GM21576 (cell line): ENCODE measurements around the gene ZNF394.
A peak's percentile ranks its signal among the peaks of the same experiment; 100 is the strongest.

Experiments
- ATAC-seq: cut with Tn5 transposase; IDR thresholded peaks from one replicate; pipeline ENCODE4 v1.9.1; 2021; ENCODE audit warnings: mild to moderate bottlenecking, moderate library complexity; ENCODE audit not compliant: unreplicated experiment

ZNF394 gene

DNA sequence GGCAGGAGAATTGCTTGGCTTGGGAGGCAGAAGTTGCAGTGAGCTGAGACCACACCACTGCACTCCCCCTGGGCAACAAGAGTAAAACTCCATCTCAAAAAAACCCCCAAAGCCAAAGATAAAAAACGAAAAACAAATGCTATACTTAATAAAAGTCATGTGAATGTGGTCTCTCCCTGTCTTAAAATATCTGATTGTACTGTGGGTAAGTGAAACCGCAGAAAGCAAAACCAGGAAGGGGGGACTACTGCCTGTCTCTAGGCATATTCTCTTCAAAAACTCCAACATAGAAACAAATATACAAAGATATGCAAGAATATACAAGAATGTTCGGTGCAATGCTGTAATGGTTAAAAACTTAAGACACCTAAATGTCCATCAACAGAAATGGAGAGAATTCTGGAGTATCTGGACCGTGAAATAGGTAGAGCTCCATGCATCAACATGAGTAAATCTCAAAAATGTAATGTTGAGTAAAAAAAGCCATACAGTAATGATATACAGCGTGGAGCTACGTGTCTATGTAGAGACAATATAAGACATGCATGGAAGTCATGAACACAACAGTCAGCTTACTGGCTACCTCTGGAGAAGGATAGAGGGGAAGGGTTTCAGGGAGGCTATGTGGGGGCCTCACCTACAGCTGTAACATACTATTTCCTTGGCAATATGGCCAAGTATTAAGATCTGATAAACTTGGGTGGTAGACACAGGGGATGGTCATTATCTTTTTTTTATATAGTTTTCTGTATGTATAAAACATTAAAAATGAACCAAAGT is 2.1 kb downstream of the ZNF394 start:
- no peak for ATAC-seq

DNA sequence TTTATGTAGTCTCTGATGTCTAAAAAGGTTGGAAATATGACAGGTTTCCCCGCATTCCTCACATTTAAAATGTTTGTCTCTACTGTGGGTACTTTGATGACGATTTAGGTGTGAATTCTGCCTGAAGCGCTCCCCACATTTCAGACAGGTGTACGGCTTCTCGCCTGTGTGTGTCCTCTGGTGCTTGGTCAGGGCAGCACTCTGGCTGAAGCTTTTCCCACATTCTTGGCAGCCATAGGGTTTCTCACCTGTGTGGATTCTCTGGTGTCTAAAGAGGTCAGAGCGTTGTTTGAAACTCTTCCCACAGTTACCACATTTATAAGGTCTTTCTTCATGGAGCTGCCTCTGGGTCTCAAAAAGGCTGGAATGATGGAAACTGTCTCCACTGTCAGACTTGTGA is 6.3 kb downstream of the ZNF394 start:
- ATAC-seq, result no peak

- ATAC-seq, result no peak
Observed at GRCh38 chr7:99490878-99491277, 9.2 kb downstream of the ZNF394 start.

GRCh38 chr7:99489235-99489634 is 10.8 kb downstream of the ZNF394 start:
- ATAC-seq, result no peak

DNA sequence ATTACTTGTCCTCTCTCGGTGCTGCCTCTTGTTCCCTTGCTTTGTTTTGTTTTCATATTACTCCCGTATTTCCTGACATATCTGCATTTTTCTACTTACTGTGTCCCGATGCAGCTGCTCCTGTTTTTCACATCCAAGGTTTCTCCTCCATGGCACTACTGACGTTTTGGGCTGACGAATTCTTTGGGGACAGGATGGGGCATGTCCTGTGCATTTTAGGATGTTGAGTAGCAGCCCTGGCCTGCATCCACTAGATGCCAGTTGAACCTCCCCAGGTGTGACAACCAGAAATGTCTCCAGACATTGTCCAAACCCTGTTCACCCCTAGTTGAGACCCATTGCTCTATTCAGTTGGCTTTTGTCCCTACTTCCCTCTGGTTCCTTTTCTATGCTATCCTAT is 15.0 kb downstream of the ZNF394 start:
- ATAC-seq, result no peak

DNA sequence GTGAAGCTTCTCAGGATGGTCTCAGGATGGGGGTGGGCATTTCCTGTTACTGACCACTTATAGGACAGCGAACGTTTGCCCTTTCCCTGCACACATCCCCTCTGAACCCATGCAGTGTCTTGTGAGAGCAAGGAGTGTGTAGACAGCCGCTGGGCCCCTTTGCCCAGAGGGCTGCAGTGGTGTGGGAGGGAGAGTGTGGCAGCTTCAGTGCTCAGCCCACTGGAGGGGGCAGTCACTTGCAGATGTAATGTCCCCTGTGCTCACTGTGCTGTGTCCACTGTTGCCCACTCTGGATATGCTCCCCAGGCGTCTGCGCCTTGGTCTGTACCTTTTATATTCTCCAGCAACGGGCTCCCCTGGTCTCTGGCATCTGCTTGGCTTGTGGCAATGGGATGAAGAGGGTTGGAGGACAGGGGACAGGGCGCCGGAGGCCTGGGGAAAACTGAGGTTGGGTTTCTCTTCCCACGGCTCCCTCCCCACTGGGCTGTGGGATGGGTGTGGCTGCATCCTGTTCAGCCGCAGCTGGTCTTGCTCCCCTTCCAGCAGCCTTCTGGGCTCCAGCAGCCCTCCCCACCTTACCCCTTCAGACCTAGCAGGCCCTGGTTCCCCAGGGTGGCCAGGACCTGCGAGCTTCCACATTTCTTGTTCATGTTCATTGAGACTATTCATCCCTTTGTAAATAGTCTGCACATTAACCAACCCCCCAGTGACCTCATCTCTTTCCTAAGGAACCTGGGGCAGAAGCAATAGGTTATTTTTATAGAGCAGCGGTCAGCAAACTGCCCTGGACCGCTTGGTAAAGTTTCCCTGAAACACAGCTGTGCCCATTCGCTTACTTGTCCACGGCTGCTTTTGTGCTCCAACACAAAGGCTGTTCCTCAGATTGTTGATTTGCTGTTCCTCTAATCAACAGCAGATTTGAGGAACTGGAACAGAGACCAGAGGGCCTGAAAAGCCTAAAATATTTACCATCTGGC is 21.3 kb downstream of the ZNF394 start:
- no peak for ATAC-seq

DNA sequence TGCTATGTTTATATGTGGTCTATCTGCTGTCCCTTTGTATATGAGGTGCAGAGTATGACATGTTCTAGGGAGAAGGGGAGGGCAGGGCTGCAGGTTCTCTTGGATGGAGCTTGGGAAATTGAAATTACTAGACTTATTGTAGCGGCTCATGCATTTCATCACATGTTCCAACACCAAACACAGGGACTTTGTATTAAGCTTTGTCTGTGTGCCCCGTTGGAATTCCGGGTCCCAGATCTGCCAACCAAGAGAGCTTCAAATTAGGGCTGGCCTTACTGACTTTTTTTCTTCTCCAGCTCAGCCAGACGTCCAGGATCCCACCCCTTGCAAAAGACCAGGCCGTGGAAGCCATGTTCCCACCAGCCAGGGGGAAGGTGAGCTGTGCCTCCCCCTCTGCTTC is 24.0 kb downstream of the ZNF394 start:
- ATAC-seq, result no peak

DNA sequence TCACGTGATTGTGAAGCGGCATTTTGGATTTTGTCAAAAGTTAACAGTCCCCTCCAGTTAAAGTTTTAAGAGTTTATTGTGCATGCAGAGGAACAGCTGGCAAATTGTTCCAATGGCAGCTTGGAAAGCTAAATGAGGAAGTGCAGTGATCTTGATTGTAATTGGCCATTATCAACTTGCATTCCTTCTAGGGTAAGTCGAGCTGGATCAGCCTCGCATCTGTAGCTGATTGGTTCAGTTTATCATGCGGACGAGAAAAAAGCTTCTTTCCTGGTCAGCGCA is 26.8 kb downstream of the ZNF394 start:
- ATAC-seq, result no peak

- ATAC-seq, result peak; percentile 95
Observed at GRCh38 chr7:99472561-99473314, 27.3 kb downstream of the ZNF394 start, which contains the start of gene ZNF789. ZNF789 (plus strand) TSS chr7:99472890; CDS start chr7:99476457, 3,567 bp downstream.

- no peak for ATAC-seq
Observed at GRCh38 chr7:99469381-99470065, 30.6 kb downstream of the ZNF394 start.

GRCh38 chr7:99468336-99468918 is 31.7 kb downstream of the ZNF394 start:
- no peak for ATAC-seq

DNA sequence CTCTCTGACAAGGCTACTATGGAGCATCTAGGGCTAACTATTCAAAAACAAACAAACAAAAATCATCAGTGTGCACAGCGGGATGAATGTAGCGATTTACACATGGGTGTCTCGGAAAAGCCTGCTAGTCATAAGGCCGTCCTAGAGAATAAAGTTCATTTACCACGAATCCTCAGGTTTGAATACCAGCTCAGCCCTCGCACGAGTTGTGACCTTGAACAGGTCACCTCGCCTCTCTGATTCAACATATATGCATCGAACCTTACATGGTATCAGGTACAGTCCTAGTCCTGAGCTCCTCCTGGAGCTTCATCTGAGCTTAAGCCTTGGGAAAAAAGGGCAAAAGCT is 34.7 kb downstream of the ZNF394 start:
- no peak for ATAC-seq

DNA sequence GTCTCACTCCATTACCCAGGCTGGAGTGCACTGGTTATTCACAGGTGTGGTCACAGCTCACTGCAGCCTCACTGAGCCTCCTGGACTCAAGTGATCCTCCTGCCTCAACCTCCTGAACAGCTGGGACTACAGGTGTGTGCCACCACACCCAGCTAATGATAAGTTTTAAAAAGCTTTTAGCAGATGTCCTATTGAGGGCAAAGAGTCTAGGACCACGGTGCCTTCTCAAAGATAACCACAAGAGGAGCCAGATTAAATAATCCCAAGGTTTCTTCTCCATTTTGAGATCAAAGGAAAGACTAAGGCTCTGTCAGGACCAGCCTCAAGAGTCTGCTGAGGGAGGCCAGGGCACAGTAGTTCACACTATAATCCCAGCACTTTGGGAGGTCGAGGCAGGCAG is 38.9 kb downstream of the ZNF394 start:
- no peak for ATAC-seq

DNA sequence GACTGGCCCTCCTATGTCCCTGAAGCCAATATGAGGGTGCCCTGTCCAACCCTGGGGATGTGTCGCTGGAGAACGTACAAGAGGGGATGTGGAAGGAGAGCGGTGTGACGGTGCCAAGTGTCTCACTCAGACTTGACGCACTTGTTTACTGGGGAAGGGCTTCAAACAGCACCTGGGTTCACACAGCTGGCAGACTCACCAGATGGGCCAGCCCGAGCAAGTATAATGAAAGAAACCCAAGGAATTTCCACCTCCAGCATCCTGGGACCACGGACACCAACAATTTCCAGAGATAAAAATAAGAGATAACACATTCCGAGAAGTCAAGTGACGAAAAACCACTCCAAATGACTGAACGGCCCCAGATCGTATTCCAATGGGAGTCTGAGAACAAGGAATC is 39.4 kb downstream of the ZNF394 start:
- no peak for ATAC-seq

DNA sequence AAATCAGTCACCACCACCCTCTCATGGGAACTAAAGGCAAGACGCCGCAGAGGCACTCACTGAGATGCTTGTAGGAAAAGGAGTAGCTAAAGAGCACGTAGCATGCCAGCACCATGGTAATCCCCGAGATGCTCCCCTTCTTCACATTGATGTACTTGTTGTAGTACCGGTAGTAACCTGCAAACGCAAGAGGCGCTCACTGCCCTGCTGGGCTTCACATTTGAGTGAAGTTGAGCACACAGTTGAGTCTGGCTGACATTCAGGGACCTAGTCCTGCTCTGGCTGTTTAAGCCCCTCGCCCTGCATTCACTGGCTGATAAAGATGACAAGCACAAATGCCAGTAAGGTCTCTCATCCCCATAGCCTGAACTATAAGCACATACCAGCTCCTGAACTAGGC is 41.0 kb downstream of the ZNF394 start:
- no peak for ATAC-seq

- no peak for ATAC-seq
Observed at GRCh38 chr7:99457650-99458493, 42.2 kb downstream of the ZNF394 start.

DNA sequence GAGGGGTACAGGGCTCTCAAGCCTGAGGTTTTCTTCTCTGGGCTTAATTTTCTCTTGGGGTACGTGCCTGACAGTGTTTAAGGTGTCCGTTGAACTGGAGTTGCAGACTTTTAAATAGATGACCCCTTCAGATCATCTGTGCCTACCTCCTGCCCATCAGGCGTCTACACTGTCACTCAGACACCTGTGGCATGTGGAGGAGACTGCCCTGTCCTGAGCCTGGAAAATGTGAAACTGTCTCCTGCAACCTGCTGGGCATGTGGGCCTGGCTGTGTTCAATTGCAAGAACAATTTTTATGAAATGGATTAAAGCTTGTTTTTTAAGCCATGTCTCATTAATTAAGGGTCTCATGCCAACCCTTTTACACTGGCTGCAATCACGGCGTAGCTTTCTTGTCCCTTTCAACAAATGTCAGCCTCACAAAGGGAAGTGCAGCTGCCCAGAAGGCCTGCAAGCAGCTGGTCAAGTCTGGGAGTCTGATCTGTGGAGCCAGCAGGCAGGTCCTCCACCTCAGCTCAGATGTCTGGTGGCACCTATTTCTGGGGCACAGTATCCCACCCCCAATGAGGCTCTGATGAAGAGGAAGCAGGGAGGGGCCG is 42.9 kb downstream of the ZNF394 start:
- ATAC-seq, result no peak

DNA sequence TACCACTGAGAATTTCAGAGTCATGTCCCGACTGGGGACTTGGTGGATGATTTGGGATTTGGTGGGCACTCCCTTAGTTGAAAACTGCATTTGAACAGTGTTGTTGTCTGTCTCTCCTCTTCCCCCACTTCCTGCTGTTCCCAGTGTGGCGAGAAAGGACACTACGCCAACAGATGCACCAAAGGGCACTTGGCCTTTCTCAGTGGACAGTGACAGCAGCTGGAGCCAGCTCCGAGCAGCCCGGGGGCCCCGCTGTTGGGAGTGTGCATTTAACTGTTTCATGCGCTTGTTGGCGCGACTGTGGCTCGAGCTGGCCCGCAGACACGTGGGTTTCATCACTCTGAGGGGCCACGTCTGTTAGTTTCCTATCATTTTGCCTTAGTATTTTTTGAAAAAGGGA is 43.8 kb downstream of the ZNF394 start:
- no peak for ATAC-seq

DNA sequence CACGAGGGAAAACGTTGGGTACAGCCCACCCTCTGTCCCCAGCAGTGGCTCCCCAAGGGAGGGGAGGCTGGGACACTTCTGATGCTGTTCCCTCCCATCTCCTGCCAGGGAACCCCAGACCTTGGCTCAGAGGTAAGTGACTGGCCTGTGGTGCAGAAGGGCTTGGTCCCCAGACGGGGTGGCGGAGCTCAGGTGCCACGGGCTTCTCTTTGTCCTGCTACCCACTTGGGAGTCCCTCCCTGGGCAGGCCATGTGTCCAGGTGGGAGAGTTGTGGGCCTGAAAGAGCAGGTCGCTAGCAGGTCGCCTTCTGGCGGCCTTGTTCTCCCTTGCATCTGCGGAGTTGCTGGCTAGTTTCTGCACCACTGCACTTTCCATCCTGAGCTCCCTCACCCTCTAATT is 44.2 kb downstream of the ZNF394 start:
- ATAC-seq, result no peak
